WTC11 (cell line): ENCODE results near the gene NR4A3. TPM values are rescaled to one million over a fixed set of nuclear protein-coding genes. Genes with fewer than 3 reads are reported as not detected.

Experiments
- ATAC-seq: fragments of 200-7000 bp; cut with Tn5 transposase; 2 replicates; pipeline ENCODE4 v1.10.0; 2021; ENCODE audit warnings: mild to moderate bottlenecking, moderate library complexity
- CTCF ChIA-PET: fragments of 300-600 bp; sonication (Branson Sonifier 250); formaldehyde crosslinking; loops from one replicate; lab custom pipeline; 2021; ENCODE audit warnings: antibody characterized with exemption; lab: Charles Lee
- POLR2A ChIA-PET: fragments of 350-600 bp; sonication (Branson Sonifier 250); formaldehyde crosslinking; loops from one replicate; lab custom pipeline; 2021; ENCODE audit warnings: antibody characterized with exemption; lab: Charles Lee
- DNase-seq: peaks from one replicate; pipeline ENCODE4 v3.0.0; 2021; ENCODE audit warnings: low spot score
- H3K27ac Mint-ChIP-seq: 2 replicates; pipeline ENCODE4 v1.8.0; 2021; ENCODE audit warnings: mixed read lengths
- H3K27me3 Mint-ChIP-seq: 2 replicates; pipeline ENCODE4 v1.8.0; 2021; ENCODE audit warnings: low read depth, mild to moderate bottlenecking, moderate library complexity, mixed read lengths
- H3K36me3 Mint-ChIP-seq: 2 replicates; pipeline ENCODE4 v1.8.0; 2021; ENCODE audit warnings: mixed read lengths
- H3K4me1 Mint-ChIP-seq: 2 replicates; pipeline ENCODE4 v1.8.0; 2022; ENCODE audit warnings: mixed read lengths
- H3K4me3 Mint-ChIP-seq: 2 replicates; pipeline ENCODE4 v1.8.0; 2021; ENCODE audit warnings: mild to moderate bottlenecking, moderate library complexity, mixed read lengths
- H3K9me3 Mint-ChIP-seq: 2 replicates; pipeline ENCODE4 v1.8.0; 2021; ENCODE audit warnings: mixed read lengths
- EMX1 ChIP-seq: fragments of 250-450 bp; sonication (Bioruptor Pico); IDR thresholded peaks from 2 replicates; pipeline ENCODE4 v1.8.0; 2021; ENCODE audit warnings: mild to moderate bottlenecking
- ETV6 ChIP-seq: sonication (generic); formaldehyde crosslinking; IDR thresholded peaks from 2 replicates; pipeline ENCODE4 v1.8.1; 2022; ENCODE audit warnings: mild to moderate bottlenecking, missing genetic modification reagents
- FOXJ3 ChIP-seq: sonication (generic); formaldehyde crosslinking; IDR thresholded peaks from 2 replicates; pipeline ENCODE4 v1.9.0; 2021; ENCODE audit warnings: missing genetic modification reagents, mild to moderate bottlenecking, borderline replicate concordance
- GTF2I ChIP-seq: fragments of 250-450 bp; sonication (Bioruptor Pico); conservative IDR thresholded peaks from 2 replicates; pipeline ENCODE4 v1.4.0; 2021; ENCODE audit warnings: mild to moderate bottlenecking
- HMGA2 ChIP-seq: fragments of 250-450 bp; sonication (Bioruptor Pico); IDR thresholded peaks from 2 replicates; pipeline ENCODE4 v1.4.0; 2021; ENCODE audit warnings: mild to moderate bottlenecking, moderate library complexity
- NFE2L1 ChIP-seq: sonication (generic); formaldehyde crosslinking; IDR thresholded peaks from 2 replicates; pipeline ENCODE4 v1.8.1; 2023; ENCODE audit warnings: missing genetic modification reagents
- NR3C1 ChIP-seq: sonication (generic); formaldehyde crosslinking; conservative IDR thresholded peaks from 2 replicates; pipeline ENCODE4 v1.8.1; 2023; ENCODE audit warnings: low read depth, mild to moderate bottlenecking, missing genetic modification reagents
- PRRX2 ChIP-seq: fragments of 250-450 bp; sonication (Bioruptor Pico); IDR thresholded peaks from 2 replicates; pipeline ENCODE4 v1.8.0; 2021; ENCODE audit warnings: mild to moderate bottlenecking
- RORB ChIP-seq: fragments of 250-450 bp; sonication (Bioruptor Pico); IDR thresholded peaks from 2 replicates; pipeline ENCODE4 v1.9.0; 2021; ENCODE audit warnings: mild to moderate bottlenecking
- SOX15 ChIP-seq: fragments of 250-450 bp; sonication (Bioruptor Pico); IDR thresholded peaks from 2 replicates; pipeline ENCODE4 v1.9.0; 2021; ENCODE audit warnings: mild to moderate bottlenecking
- TP53 ChIP-seq: sonication (generic); formaldehyde crosslinking; IDR thresholded peaks from 2 replicates; pipeline ENCODE4 v1.8.1; 2023; ENCODE audit warnings: mild to moderate bottlenecking, missing genetic modification reagents
- ZBTB21 ChIP-seq: sonication (generic); formaldehyde crosslinking; IDR thresholded peaks from 2 replicates; pipeline ENCODE4 v1.8.1; 2023; ENCODE audit warnings: mild to moderate bottlenecking, missing genetic modification reagents, borderline replicate concordance
- ZNF317 ChIP-seq: sonication (generic); formaldehyde crosslinking; IDR thresholded peaks from 2 replicates; pipeline ENCODE4 v1.8.1; 2023; ENCODE audit warnings: low read depth, mild to moderate bottlenecking, moderate library complexity, missing genetic modification reagents, borderline replicate concordance
- ZNF423 ChIP-seq: fragments of 250-450 bp; sonication (Bioruptor Pico); IDR thresholded peaks from 2 replicates; pipeline ENCODE4 v2.1.2; 2022; ENCODE audit warnings: mild to moderate bottlenecking, moderate library complexity
- total RNA-seq: library from RNA; stranded (reverse); gene quantifications from 3 replicates; pipeline ENCODE4 v1.2.3, GENCODE V29; 2021
- TF ChIP-seq, protein P1 (sequence below): fragments of 250-450 bp; sonication (Bioruptor Pico); IDR thresholded peaks from 2 replicates; pipeline ENCODE4 v2.1.2; 2022; ENCODE audit warnings: mild to moderate bottlenecking, moderate library complexity
- TF ChIP-seq, protein P2 (sequence below): sonication (generic); formaldehyde crosslinking; IDR thresholded peaks from 2 replicates; pipeline ENCODE4 v1.8.0; 2022; ENCODE audit warnings: mild to moderate bottlenecking, missing genetic modification reagents
- TF ChIP-seq, protein P3 (sequence below): fragments of 250-450 bp; sonication (Bioruptor Pico); conservative IDR thresholded peaks from 2 replicates; pipeline ENCODE4 v1.9.0; 2021; ENCODE audit warnings: mild to moderate bottlenecking
- TF ChIP-seq, protein P4 (sequence below): sonication (generic); formaldehyde crosslinking; IDR thresholded peaks from 2 replicates; pipeline ENCODE4 v1.8.1; 2022; ENCODE audit warnings: low read depth, mild to moderate bottlenecking, moderate library complexity, missing genetic modification reagents, borderline replicate concordance
- TF ChIP-seq, protein P5 (sequence below): sonication (generic); formaldehyde crosslinking; IDR thresholded peaks from 2 replicates; pipeline ENCODE4 v1.8.1; 2023; ENCODE audit warnings: mild to moderate bottlenecking, missing genetic modification reagents, moderate library complexity
- TF ChIP-seq, protein P6 (sequence below): sonication (generic); formaldehyde crosslinking; IDR thresholded peaks from 2 replicates; pipeline ENCODE4 v1.8.0; 2022; ENCODE audit warnings: mild to moderate bottlenecking, missing genetic modification reagents
- TF ChIP-seq, protein P7 (sequence below): sonication (generic); formaldehyde crosslinking; IDR thresholded peaks from 2 replicates; pipeline ENCODE4 v1.8.0; 2022; ENCODE audit warnings: missing genetic modification reagents

NR4A3 gene
- total RNA-seq, 1 experiment from 2014 or later: 0.57 TPM

DNA sequence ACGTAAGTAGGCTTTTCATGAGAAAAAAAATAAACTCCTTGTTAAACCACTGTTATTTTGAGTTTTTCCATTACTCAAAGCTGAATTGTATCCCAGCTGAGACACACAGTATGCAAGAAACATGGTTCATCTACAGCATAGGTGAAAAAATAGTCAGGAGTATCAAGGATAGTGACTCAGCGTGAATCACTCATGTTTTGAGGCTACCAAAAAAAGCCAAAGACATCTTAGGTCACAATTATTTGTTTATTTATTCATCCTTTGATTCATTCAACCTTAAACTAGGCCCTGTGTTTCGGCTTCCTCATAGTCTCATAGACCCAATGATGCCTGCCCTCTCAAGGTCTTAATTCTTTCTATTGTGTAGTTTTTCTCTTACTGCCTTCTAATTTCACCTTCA lies 51.8 kb downstream of the NR4A3 start:
- no peak overlapping the region for H3K27ac Mint-ChIP-seq
- TF ChIP-seq ZNF317 (CRISPR knock-in tag) (no peak), ZNF423 (CRISPR knock-in tag) (no peak), NR3C1 (CRISPR knock-in tag) (no peak), ETV6 (CRISPR knock-in tag) (no peak), TP53 (CRISPR knock-in tag) (no peak), EMX1 (CRISPR knock-in tag) (no peak), GTF2I (CRISPR knock-in tag) (no peak)
- TF ChIP-seq, protein P1, sequence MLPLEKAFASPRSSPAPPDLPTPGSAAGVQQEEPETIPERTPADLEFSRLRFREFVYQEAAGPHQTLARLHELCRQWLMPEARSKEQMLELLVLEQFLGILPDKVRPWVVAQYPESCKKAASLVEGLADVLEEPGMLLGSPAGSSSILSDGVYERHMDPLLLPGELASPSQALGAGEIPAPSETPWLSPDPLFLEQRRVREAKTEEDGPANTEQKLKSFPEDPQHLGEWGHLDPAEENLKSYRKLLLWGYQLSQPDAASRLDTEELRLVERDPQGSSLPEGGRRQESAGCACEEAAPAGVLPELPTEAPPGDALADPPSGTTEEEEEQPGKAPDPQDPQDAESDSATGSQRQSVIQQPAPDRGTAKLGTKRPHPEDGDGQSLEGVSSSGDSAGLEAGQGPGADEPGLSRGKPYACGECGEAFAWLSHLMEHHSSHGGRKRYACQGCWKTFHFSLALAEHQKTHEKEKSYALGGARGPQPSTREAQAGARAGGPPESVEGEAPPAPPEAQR (CRISPR knock-in tag): no peak
- TF ChIP-seq, protein P2, sequence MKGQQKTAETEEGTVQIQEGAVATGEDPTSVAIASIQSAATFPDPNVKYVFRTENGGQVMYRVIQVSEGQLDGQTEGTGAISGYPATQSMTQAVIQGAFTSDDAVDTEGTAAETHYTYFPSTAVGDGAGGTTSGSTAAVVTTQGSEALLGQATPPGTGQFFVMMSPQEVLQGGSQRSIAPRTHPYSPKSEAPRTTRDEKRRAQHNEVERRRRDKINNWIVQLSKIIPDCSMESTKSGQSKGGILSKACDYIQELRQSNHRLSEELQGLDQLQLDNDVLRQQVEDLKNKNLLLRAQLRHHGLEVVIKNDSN: no peak
- no peak overlapping the region for H3K4me3 Mint-ChIP-seq
- ChIA-PET POLR2A (no interaction called here), CTCF (no interaction called here)
- ATAC-seq (no peak), DNase-seq (no peak)
- H3K36me3 Mint-ChIP-seq: no peaks in the 10 kb centered on the region
- H3K4me1 Mint-ChIP-seq: no peaks in the 10 kb centered on the region
- no peaks in the 10 kb centered on the region for H3K27me3 Mint-ChIP-seq
- H3K9me3 Mint-ChIP-seq: no peaks in the 10 kb centered on the region

DNA sequence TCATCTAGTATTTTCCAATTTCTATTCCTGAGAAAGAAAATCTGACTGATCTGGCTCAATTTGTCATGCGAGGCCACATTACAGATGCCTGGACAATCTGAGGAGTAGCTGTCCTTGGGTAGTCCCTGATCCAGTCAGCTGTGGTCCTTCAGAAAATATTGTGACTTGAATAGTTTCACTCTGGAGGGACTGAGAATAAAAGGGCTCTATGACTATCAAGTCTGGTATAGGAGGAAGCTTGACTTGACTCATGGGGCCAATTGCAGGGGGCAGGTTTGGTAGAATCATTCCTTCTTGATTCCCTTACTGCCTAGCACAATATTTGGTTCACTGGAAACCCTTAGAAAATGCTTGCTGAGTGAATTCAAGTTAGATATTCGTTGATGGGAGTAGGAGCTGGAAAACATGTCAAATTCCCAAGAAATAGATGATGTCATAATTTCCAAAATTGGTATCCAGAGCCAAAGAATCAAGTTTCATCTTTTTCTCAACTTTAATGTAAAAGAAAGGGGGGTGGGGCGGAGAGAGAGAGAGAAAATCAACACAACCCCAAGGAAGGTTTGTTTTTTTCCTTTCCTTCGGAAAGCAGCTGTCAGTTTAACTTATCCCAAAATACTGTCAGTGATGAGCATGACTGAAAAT lies 52.4 kb downstream of the NR4A3 start:
- Mint-ChIP-seq H3K27ac (no peak overlapping the region), H3K4me3 (no peak overlapping the region), H3K36me3 (no peaks in the 10 kb centered on the region), H3K9me3 (no peaks in the 10 kb centered on the region), H3K4me1 (no peaks in the 10 kb centered on the region), H3K27me3 (no peaks in the 10 kb centered on the region)
- DNase-seq (no peak), ATAC-seq (no peak)
- no peak for TF ChIP-seq RORB (CRISPR knock-in tag)
- TF ChIP-seq ETV6 (CRISPR knock-in tag): no peak
- TF ChIP-seq, protein P3, sequence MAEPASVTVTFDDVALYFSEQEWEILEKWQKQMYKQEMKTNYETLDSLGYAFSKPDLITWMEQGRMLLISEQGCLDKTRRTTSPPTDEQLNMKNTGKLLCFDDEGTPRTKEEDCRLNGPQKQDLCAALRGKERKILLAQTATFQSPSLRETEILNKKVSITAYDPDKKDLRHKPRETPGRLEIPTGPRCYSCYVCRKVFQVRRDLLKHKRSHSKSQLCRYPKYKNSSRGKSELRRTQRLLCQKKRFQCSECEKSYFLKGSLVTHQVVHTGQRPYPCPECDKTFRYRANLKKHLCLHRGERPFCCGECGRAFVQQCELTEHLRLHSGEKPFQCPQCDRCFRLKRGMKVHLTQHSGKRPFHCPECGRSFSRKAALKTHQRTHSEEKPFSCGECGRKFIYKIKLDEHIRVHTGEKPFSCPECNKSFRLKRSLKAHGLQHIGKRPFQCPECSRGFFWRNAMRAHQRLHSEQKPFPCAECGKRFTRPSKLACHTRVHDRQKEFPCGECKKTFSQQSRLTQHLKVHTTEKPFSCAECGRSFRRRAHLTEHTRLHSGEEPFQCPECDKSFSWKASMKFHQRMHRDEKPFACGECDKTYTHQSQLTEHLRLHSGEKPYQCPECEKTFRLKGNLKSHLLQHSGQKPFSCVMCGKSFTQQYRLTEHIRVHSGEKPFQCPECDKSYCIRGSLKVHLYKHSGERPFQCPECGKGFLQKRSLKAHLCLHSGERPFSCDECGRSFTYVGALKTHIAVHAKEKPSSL (CRISPR knock-in tag): no peak
- CTCF ChIA-PET: no interaction called here
- POLR2A ChIA-PET: no interaction called here

DNA sequence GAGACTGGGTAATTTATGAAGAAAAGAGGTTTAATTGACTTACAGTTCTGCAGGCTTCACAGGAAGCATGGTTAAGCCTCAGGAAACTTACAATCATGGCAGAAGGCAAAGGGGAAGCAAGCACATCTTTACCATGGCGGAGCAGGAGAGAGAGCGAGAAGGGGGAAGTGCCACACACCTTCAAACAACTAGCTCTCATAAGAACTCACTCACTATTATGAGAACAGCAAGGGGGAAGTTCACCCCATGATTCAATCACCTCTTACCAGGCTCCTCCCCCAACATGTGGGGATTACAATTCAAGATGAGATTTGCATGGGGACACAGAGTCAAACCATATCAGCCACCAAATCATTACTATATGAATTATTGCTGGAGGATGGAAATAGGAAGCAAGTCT lies 54.5 kb downstream of the NR4A3 start:
- H3K4me1 Mint-ChIP-seq: no peaks in the 10 kb centered on the region
- no peak overlapping the region for H3K27ac Mint-ChIP-seq
- H3K9me3 Mint-ChIP-seq: no peaks in the 10 kb centered on the region
- H3K4me3 Mint-ChIP-seq: no peak overlapping the region
- H3K36me3 Mint-ChIP-seq: no peaks in the 10 kb centered on the region
- no peak for ATAC-seq
- no peak for DNase-seq
- CTCF ChIA-PET: no interaction called here
- POLR2A ChIA-PET: interaction anchor here (0.6 kb wide), 1 partner anchor 64 kb away, joined by 3 read pairs; no protein-coding TSS in a partner anchor
- H3K27me3 Mint-ChIP-seq: no peaks in the 10 kb centered on the region
- no peak for TF ChIP-seq FOXJ3 (CRISPR knock-in tag)
- TF ChIP-seq, protein P4, sequence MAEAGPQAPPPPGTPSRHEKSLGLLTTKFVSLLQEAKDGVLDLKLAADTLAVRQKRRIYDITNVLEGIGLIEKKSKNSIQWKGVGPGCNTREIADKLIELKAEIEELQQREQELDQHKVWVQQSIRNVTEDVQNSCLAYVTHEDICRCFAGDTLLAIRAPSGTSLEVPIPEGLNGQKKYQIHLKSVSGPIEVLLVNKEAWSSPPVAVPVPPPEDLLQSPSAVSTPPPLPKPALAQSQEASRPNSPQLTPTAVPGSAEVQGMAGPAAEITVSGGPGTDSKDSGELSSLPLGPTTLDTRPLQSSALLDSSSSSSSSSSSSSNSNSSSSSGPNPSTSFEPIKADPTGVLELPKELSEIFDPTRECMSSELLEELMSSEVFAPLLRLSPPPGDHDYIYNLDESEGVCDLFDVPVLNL (CRISPR knock-in tag): no peak
- TF ChIP-seq NFE2L1: no peak
- TF ChIP-seq HMGA2 (CRISPR knock-in tag): no peak
- TF ChIP-seq ZNF423 (CRISPR knock-in tag): no peak
- TF ChIP-seq, protein P5, sequence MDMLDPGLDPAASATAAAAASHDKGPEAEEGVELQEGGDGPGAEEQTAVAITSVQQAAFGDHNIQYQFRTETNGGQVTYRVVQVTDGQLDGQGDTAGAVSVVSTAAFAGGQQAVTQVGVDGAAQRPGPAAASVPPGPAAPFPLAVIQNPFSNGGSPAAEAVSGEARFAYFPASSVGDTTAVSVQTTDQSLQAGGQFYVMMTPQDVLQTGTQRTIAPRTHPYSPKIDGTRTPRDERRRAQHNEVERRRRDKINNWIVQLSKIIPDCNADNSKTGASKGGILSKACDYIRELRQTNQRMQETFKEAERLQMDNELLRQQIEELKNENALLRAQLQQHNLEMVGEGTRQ: no peak
- TF ChIP-seq, protein P6, sequence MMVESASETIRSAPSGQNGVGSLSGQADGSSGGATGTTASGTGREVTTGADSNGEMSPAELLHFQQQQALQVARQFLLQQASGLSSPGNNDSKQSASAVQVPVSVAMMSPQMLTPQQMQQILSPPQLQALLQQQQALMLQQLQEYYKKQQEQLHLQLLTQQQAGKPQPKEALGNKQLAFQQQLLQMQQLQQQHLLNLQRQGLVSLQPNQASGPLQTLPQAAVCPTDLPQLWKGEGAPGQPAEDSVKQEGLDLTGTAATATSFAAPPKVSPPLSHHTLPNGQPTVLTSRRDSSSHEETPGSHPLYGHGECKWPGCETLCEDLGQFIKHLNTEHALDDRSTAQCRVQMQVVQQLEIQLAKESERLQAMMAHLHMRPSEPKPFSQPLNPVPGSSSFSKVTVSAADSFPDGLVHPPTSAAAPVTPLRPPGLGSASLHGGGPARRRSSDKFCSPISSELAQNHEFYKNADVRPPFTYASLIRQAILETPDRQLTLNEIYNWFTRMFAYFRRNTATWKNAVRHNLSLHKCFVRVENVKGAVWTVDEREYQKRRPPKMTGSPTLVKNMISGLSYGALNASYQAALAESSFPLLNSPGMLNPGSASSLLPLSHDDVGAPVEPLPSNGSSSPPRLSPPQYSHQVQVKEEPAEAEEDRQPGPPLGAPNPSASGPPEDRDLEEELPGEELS: no peak
- no peak for TF ChIP-seq PRRX2
- TF ChIP-seq, protein P7, sequence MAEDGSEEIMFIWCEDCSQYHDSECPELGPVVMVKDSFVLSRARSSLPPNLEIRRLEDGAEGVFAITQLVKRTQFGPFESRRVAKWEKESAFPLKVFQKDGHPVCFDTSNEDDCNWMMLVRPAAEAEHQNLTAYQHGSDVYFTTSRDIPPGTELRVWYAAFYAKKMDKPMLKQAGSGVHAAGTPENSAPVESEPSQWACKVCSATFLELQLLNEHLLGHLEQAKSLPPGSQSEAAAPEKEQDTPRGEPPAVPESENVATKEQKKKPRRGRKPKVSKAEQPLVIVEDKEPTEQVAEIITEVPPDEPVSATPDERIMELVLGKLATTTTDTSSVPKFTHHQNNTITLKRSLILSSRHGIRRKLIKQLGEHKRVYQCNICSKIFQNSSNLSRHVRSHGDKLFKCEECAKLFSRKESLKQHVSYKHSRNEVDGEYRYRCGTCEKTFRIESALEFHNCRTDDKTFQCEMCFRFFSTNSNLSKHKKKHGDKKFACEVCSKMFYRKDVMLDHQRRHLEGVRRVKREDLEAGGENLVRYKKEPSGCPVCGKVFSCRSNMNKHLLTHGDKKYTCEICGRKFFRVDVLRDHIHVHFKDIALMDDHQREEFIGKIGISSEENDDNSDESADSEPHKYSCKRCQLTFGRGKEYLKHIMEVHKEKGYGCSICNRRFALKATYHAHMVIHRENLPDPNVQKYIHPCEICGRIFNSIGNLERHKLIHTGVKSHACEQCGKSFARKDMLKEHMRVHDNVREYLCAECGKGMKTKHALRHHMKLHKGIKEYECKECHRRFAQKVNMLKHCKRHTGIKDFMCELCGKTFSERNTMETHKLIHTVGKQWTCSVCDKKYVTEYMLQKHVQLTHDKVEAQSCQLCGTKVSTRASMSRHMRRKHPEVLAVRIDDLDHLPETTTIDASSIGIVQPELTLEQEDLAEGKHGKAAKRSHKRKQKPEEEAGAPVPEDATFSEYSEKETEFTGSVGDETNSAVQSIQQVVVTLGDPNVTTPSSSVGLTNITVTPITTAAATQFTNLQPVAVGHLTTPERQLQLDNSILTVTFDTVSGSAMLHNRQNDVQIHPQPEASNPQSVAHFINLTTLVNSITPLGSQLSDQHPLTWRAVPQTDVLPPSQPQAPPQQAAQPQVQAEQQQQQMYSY (CRISPR knock-in tag): no peak
- TF ChIP-seq ZBTB21 (CRISPR knock-in tag): no peak
- TF ChIP-seq SOX15 (CRISPR knock-in tag): no peak
